ENCODE results near the gene CTSC. TPM values are rescaled to one million over a fixed set of nuclear protein-coding genes. Genes with fewer than 3 reads are reported as not detected.

The CTSC gene
- total RNA-seq, 1 donor from 2014 or later, result 109 TPM

GRCh38 chr11:88363648-88364065, 26.1 kb upstream of the CTSC start:
- DNase-seq (ENCODE audit: low read depth), result no peak
- Histone ChIP-seq H3K36me3 (ENCODE audit: control insufficient read depth, insufficient read depth, low read length) (no peaks in the 10 kb centered on the region), H3K27me3 (ENCODE audit: control insufficient read depth, insufficient read depth, low read length) (no peaks in the 10 kb centered on the region), H3K4me3 (ENCODE audit: low read depth, low read length) (no peak overlapping the region)
- no peak for TF ChIP-seq CTCF (IDR thresholded peaks at IDR 0.05; ENCODE audit: insufficient read depth, low read length, poor library complexity, severe bottlenecking)

- H3K4me3 ChIP-seq (ENCODE audit: low read depth, low read length), result no peak overlapping the region
- no peaks in the 10 kb centered on the region for H3K27me3 ChIP-seq (ENCODE audit: control insufficient read depth, insufficient read depth, low read length)
- H3K36me3 ChIP-seq (ENCODE audit: control insufficient read depth, insufficient read depth, low read length), result no peaks in the 10 kb centered on the region
- TF ChIP-seq CTCF (IDR thresholded peaks at IDR 0.05; ENCODE audit: insufficient read depth, low read length, poor library complexity, severe bottlenecking), result no peak
- DNase-seq (ENCODE audit: low read depth), result no peak
Observed at GRCh38 chr11:88363004-88363403, 25.5 kb upstream of the CTSC start.

GRCh38 chr11:88360141-88360540, 22.6 kb upstream of the CTSC start:
- Histone ChIP-seq H3K36me3 (ENCODE audit: control insufficient read depth, insufficient read depth, low read length) (no peaks in the 10 kb centered on the region), H3K4me3 (ENCODE audit: low read depth, low read length) (no peak overlapping the region), H3K27me3 (ENCODE audit: control insufficient read depth, insufficient read depth, low read length) (no peaks in the 10 kb centered on the region)
- DNase-seq (ENCODE audit: low read depth), result no peak
- TF ChIP-seq CTCF (IDR thresholded peaks at IDR 0.05; ENCODE audit: insufficient read depth, low read length, poor library complexity, severe bottlenecking), result no peak

- TF ChIP-seq CTCF (IDR thresholded peaks at IDR 0.05; ENCODE audit: insufficient read depth, low read length, poor library complexity, severe bottlenecking), result no peak
- DNase-seq (ENCODE audit: low read depth), result no peak
- H3K4me3 ChIP-seq (ENCODE audit: low read depth, low read length), result no peak overlapping the region
- H3K36me3 ChIP-seq (ENCODE audit: control insufficient read depth, insufficient read depth, low read length), result no peaks in the 10 kb centered on the region
- no peaks in the 10 kb centered on the region for H3K27me3 ChIP-seq (ENCODE audit: control insufficient read depth, insufficient read depth, low read length)
Observed at GRCh38 chr11:88359541-88359940, 22.0 kb upstream of the CTSC start.

- no peak for TF ChIP-seq CTCF (IDR thresholded peaks at IDR 0.05; ENCODE audit: insufficient read depth, low read length, poor library complexity, severe bottlenecking)
- H3K27me3 ChIP-seq (ENCODE audit: control insufficient read depth, insufficient read depth, low read length), result no peaks in the 10 kb centered on the region
- no peaks in the 10 kb centered on the region for H3K36me3 ChIP-seq (ENCODE audit: control insufficient read depth, insufficient read depth, low read length)
- DNase-seq (ENCODE audit: low read depth), result no peak
- H3K4me3 ChIP-seq (ENCODE audit: low read depth, low read length), result no peak overlapping the region
Observed at GRCh38 chr11:88359114-88359513, 21.6 kb upstream of the CTSC start.

- no peaks in the 10 kb centered on the region for H3K36me3 ChIP-seq (ENCODE audit: control insufficient read depth, insufficient read depth, low read length)
- TF ChIP-seq CTCF (IDR thresholded peaks at IDR 0.05; ENCODE audit: insufficient read depth, low read length, poor library complexity, severe bottlenecking), result no peak
- DNase-seq (ENCODE audit: low read depth), result no peak
- H3K27me3 ChIP-seq (ENCODE audit: control insufficient read depth, insufficient read depth, low read length), result no peaks in the 10 kb centered on the region
- no peak overlapping the region for H3K4me3 ChIP-seq (ENCODE audit: low read depth, low read length)
Observed at GRCh38 chr11:88358040-88358431, 20.5 kb upstream of the CTSC start.

All from kidney epithelial cell (primary cell).